ENCODE results near the gene RNU1-1.
"Not testable (repeated sequence)": the region's sequence is repeated elsewhere in the genome, so short reads cannot be mapped to it uniquely, and the experiment has no call there.

The RNU1-1 gene

GRCh38 chr1:16521288-16521583 lies 7.2 kb upstream of the RNU1-1 start:
- no peak for DNase-seq

- DNase-seq = not testable (repeated sequence)
Measured at GRCh38 chr1:16520435-16521287, 6.6 kb upstream of the RNU1-1 start.

GRCh38 chr1:16519255-16519951 lies 5.3 kb upstream of the RNU1-1 start:
- not testable (repeated sequence) for DNase-seq

GRCh38 chr1:16518913-16519254 lies 4.8 kb upstream of the RNU1-1 start:
- not testable (repeated sequence) for DNase-seq

GRCh38 chr1:16516694-16517410 lies 2.8 kb upstream of the RNU1-1 start:
- not testable (repeated sequence) for DNase-seq

- DNase-seq = peak; percentile 95
Measured at GRCh38 chr1:16513412-16514106, 526 bp downstream of the RNU1-1 start.

- not testable (repeated sequence) for DNase-seq
Measured at GRCh38 chr1:16512624-16513411, 1.3 kb downstream of the RNU1-1 start.

- DNase-seq = not testable (repeated sequence)
Measured at GRCh38 chr1:16511926-16512325, 2.2 kb downstream of the RNU1-1 start.

- DNase-seq = not testable (repeated sequence)
Measured at GRCh38 chr1:16508861-16509445, 5.1 kb downstream of the RNU1-1 start.

GRCh38 chr1:16506364-16507136 lies 7.5 kb downstream of the RNU1-1 start:
- DNase-seq = peak; percentile 4

GRCh38 chr1:16505870-16506269 lies 8.2 kb downstream of the RNU1-1 start:
- DNase-seq = not testable (repeated sequence)

GRCh38 chr1:16503494-16503893 lies 10.6 kb downstream of the RNU1-1 start:
- no peak for DNase-seq

GRCh38 chr1:16501446-16501845 lies 12.6 kb downstream of the RNU1-1 start:
- DNase-seq = not testable (repeated sequence)

GRCh38 chr1:16500975-16501374 lies 13.1 kb downstream of the RNU1-1 start:
- not testable (repeated sequence) for DNase-seq

- DNase-seq = not testable (repeated sequence)
Measured at GRCh38 chr1:16500466-16500865, 13.6 kb downstream of the RNU1-1 start.

GRCh38 chr1:16498573-16499413 lies 15.3 kb downstream of the RNU1-1 start:
- peak; percentile 31 for DNase-seq

- DNase-seq = not testable (repeated sequence)
Measured at GRCh38 chr1:16498047-16498446, 16.0 kb downstream of the RNU1-1 start.

- DNase-seq = peak; percentile 43
Measured at GRCh38 chr1:16497474-16497904, 16.6 kb downstream of the RNU1-1 start.

- not testable (repeated sequence) for DNase-seq
Measured at GRCh38 chr1:16493731-16494130, 20.4 kb downstream of the RNU1-1 start.

GRCh38 chr1:16492937-16493336 lies 21.1 kb downstream of the RNU1-1 start:
- not testable (repeated sequence) for DNase-seq

All from GF-D8 (cell line).